WTC11 (cell line): ENCODE data around the gene ZNF488. TPM values are rescaled to one million over a fixed set of nuclear protein-coding genes. Genes with fewer than 3 reads are reported as not detected.

ENCODE experiments used
- ATAC-seq: fragments of 200-7000 bp; cut with Tn5 transposase; 2 replicates; pipeline ENCODE4 v1.10.0; 2021; ENCODE audit warnings: mild to moderate bottlenecking, moderate library complexity
- CTCF ChIA-PET: fragments of 300-600 bp; sonication (Branson Sonifier 250); formaldehyde crosslinking; loops from one replicate; lab custom pipeline; 2021; ENCODE audit warnings: antibody characterized with exemption; lab: Charles Lee
- POLR2A ChIA-PET: fragments of 350-600 bp; sonication (Branson Sonifier 250); formaldehyde crosslinking; loops from one replicate; lab custom pipeline; 2021; ENCODE audit warnings: antibody characterized with exemption; lab: Charles Lee
- DNase-seq: peaks from one replicate; pipeline ENCODE4 v3.0.0; 2021; ENCODE audit warnings: low spot score
- H3K27ac Mint-ChIP-seq: 2 replicates; pipeline ENCODE4 v1.8.0; 2021; ENCODE audit warnings: mixed read lengths
- H3K27me3 Mint-ChIP-seq: 2 replicates; pipeline ENCODE4 v1.8.0; 2021; ENCODE audit warnings: low read depth, mild to moderate bottlenecking, moderate library complexity, mixed read lengths
- H3K36me3 Mint-ChIP-seq: 2 replicates; pipeline ENCODE4 v1.8.0; 2021; ENCODE audit warnings: mixed read lengths
- H3K4me1 Mint-ChIP-seq: 2 replicates; pipeline ENCODE4 v1.8.0; 2022; ENCODE audit warnings: mixed read lengths
- H3K4me3 Mint-ChIP-seq: 2 replicates; pipeline ENCODE4 v1.8.0; 2021; ENCODE audit warnings: mild to moderate bottlenecking, moderate library complexity, mixed read lengths
- H3K9me3 Mint-ChIP-seq: 2 replicates; pipeline ENCODE4 v1.8.0; 2021; ENCODE audit warnings: mixed read lengths
- CBFB ChIP-seq: sonication (generic); formaldehyde crosslinking; IDR thresholded peaks from 2 replicates; pipeline ENCODE4 v1.8.1; 2022; ENCODE audit warnings: mild to moderate bottlenecking, low read depth, missing genetic modification reagents
- JAZF1 ChIP-seq: fragments of 250-450 bp; sonication (Bioruptor Pico); IDR thresholded peaks from 2 replicates; pipeline ENCODE4 v1.9.0; 2021; ENCODE audit warnings: moderate library complexity, mild to moderate bottlenecking, inconsistent platforms
- KAT7 ChIP-seq: sonication (generic); formaldehyde crosslinking; IDR thresholded peaks from 2 replicates; pipeline ENCODE4 v1.8.1; 2023; ENCODE audit warnings: missing genetic modification reagents, mild to moderate bottlenecking, borderline replicate concordance
- NR2C2 ChIP-seq: sonication (generic); formaldehyde crosslinking; IDR thresholded peaks from 2 replicates; pipeline ENCODE4 v1.8.0; 2022; ENCODE audit warnings: mild to moderate bottlenecking, missing genetic modification reagents
- PRRX2 ChIP-seq: fragments of 250-450 bp; sonication (Bioruptor Pico); IDR thresholded peaks from 2 replicates; pipeline ENCODE4 v1.8.0; 2021; ENCODE audit warnings: mild to moderate bottlenecking
- SMAD4 ChIP-seq: sonication (generic); formaldehyde crosslinking; IDR thresholded peaks from 2 replicates; pipeline ENCODE4 v1.8.0; 2022; ENCODE audit warnings: mild to moderate bottlenecking, missing genetic modification reagents
- SOX15 ChIP-seq: fragments of 250-450 bp; sonication (Bioruptor Pico); IDR thresholded peaks from 2 replicates; pipeline ENCODE4 v1.9.0; 2021; ENCODE audit warnings: mild to moderate bottlenecking
- TEAD4 ChIP-seq: sonication (generic); formaldehyde crosslinking; IDR thresholded peaks from 2 replicates; pipeline ENCODE4 v1.8.0; 2022; ENCODE audit warnings: mild to moderate bottlenecking, missing genetic modification reagents
- ZNF219 ChIP-seq: sonication (generic); formaldehyde crosslinking; IDR thresholded peaks from 2 replicates; pipeline ENCODE4 v1.8.0; 2023; ENCODE audit warnings: missing genetic modification reagents, mild to moderate bottlenecking, borderline replicate concordance
- ZNF263 ChIP-seq: sonication (generic); formaldehyde crosslinking; IDR thresholded peaks from 2 replicates; pipeline ENCODE4 v1.8.1; 2022; ENCODE audit warnings: low read depth, mild to moderate bottlenecking, moderate library complexity, missing genetic modification reagents
- ZNF317 ChIP-seq: sonication (generic); formaldehyde crosslinking; IDR thresholded peaks from 2 replicates; pipeline ENCODE4 v1.8.1; 2023; ENCODE audit warnings: low read depth, mild to moderate bottlenecking, moderate library complexity, missing genetic modification reagents, borderline replicate concordance
- total RNA-seq: library from RNA; stranded (reverse); gene quantifications from 3 replicates; pipeline ENCODE4 v1.2.3, GENCODE V29; 2021
- TF ChIP-seq, protein P1 (sequence below): sonication (generic); formaldehyde crosslinking; IDR thresholded peaks from 2 replicates; pipeline ENCODE4 v1.8.1; 2022; ENCODE audit warnings: mild to moderate bottlenecking, moderate library complexity, missing genetic modification reagents
- TF ChIP-seq, protein P2 (sequence below): sonication (generic); formaldehyde crosslinking; IDR thresholded peaks from 2 replicates; pipeline ENCODE4 v1.8.1; 2023; ENCODE audit warnings: mild to moderate bottlenecking, missing genetic modification reagents
- TF ChIP-seq, protein P3 (sequence below): sonication (generic); formaldehyde crosslinking; IDR thresholded peaks from 2 replicates; pipeline ENCODE4 v1.8.1; 2022; ENCODE audit warnings: low read depth, missing genetic modification reagents, borderline replicate concordance
- TF ChIP-seq, protein P4 (sequence below): sonication (generic); formaldehyde crosslinking; conservative IDR thresholded peaks from 2 replicates; pipeline ENCODE4 v1.8.1; 2023; ENCODE audit warnings: mild to moderate bottlenecking, low read depth, missing genetic modification reagents, moderate library complexity
- TF ChIP-seq, protein P5 (sequence below): sonication (generic); formaldehyde crosslinking; IDR thresholded peaks from 2 replicates; pipeline ENCODE4 v1.8.0; 2023; ENCODE audit warnings: mild to moderate bottlenecking, missing genetic modification reagents

ZNF488 gene
- total RNA-seq, 1 experiment from 2014 or later = 8.7 TPM

DNA sequence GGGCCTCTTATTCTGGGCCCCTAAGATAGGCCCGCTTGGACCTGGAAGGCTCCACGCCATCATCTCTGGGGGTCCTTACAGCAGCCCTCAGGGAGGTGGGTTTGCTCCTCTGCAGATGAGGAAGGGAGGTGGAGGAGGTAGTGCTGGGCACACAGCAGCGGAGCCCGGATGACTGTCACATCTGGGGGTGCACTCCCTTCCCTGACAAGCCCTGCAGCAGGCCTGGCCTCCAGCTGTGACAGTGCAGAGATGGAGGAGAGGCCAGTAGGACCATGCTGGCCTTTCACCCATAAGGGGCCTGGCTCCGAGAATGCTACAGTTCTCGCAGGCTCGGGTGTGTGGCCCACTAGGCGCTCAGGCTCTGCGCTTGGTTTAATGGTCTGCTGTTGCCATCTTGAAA, 52.6 kb downstream of the ZNF488 start (continued):
- TF ChIP-seq, protein P1, sequence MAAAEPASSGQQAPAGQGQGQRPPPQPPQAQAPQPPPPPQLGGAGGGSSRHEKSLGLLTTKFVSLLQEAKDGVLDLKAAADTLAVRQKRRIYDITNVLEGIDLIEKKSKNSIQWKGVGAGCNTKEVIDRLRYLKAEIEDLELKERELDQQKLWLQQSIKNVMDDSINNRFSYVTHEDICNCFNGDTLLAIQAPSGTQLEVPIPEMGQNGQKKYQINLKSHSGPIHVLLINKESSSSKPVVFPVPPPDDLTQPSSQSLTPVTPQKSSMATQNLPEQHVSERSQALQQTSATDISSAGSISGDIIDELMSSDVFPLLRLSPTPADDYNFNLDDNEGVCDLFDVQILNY (CRISPR knock-in tag) = no peak
- no peak for TF ChIP-seq KAT7
- no peak for TF ChIP-seq ZNF317 (CRISPR knock-in tag)
- TF ChIP-seq, protein P2, sequence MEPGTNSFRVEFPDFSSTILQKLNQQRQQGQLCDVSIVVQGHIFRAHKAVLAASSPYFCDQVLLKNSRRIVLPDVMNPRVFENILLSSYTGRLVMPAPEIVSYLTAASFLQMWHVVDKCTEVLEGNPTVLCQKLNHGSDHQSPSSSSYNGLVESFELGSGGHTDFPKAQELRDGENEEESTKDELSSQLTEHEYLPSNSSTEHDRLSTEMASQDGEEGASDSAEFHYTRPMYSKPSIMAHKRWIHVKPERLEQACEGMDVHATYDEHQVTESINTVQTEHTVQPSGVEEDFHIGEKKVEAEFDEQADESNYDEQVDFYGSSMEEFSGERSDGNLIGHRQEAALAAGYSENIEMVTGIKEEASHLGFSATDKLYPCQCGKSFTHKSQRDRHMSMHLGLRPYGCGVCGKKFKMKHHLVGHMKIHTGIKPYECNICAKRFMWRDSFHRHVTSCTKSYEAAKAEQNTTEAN (CRISPR knock-in tag) = no peak
- TF ChIP-seq, protein P3, sequence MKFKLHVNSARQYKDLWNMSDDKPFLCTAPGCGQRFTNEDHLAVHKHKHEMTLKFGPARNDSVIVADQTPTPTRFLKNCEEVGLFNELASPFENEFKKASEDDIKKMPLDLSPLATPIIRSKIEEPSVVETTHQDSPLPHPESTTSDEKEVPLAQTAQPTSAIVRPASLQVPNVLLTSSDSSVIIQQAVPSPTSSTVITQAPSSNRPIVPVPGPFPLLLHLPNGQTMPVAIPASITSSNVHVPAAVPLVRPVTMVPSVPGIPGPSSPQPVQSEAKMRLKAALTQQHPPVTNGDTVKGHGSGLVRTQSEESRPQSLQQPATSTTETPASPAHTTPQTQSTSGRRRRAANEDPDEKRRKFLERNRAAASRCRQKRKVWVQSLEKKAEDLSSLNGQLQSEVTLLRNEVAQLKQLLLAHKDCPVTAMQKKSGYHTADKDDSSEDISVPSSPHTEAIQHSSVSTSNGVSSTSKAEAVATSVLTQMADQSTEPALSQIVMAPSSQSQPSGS = no peak
- TF ChIP-seq NR2C2 (CRISPR knock-in tag) = no peak

DNA sequence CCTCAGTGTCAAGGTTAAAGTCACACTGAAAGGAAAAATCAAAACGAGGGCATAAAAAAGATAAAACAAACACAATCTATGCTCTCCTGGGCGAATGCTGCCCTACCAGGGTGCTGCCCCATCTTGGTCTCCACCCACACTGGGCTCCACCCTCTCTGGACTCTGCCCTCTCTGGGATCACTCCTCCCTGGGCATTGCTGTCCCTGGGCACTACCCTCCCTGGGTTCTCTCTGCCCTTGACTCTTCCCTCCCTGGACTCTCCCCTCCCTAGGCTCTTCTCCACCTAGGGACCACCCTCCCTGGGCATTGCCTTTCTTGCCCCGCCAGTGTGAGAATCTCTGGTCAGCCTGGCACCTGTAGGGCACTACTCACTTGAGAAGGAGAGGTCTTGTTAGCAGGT, 53.3 kb downstream of the ZNF488 start:
- Mint-ChIP-seq H3K36me3 (no peaks in the 10 kb centered on the region), H3K27ac (no peak overlapping the region), H3K27me3 (no peaks in the 10 kb centered on the region), H3K9me3 (peaks cover 17% of the 10 kb centered on the region), H3K4me1 (no peaks in the 10 kb centered on the region), H3K4me3 (no peak overlapping the region)
- no peak for TF ChIP-seq ZNF219 (CRISPR knock-in tag)
- TF ChIP-seq, protein P4, sequence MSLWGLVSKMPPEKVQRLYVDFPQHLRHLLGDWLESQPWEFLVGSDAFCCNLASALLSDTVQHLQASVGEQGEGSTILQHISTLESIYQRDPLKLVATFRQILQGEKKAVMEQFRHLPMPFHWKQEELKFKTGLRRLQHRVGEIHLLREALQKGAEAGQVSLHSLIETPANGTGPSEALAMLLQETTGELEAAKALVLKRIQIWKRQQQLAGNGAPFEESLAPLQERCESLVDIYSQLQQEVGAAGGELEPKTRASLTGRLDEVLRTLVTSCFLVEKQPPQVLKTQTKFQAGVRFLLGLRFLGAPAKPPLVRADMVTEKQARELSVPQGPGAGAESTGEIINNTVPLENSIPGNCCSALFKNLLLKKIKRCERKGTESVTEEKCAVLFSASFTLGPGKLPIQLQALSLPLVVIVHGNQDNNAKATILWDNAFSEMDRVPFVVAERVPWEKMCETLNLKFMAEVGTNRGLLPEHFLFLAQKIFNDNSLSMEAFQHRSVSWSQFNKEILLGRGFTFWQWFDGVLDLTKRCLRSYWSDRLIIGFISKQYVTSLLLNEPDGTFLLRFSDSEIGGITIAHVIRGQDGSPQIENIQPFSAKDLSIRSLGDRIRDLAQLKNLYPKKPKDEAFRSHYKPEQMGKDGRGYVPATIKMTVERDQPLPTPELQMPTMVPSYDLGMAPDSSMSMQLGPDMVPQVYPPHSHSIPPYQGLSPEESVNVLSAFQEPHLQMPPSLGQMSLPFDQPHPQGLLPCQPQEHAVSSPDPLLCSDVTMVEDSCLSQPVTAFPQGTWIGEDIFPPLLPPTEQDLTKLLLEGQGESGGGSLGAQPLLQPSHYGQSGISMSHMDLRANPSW (CRISPR knock-in tag) = no peak
- no peak for TF ChIP-seq PRRX2 (CRISPR knock-in tag)
- no peak for TF ChIP-seq ZNF263 (CRISPR knock-in tag)
- no peak for TF ChIP-seq SMAD4
- TF ChIP-seq, protein P5, sequence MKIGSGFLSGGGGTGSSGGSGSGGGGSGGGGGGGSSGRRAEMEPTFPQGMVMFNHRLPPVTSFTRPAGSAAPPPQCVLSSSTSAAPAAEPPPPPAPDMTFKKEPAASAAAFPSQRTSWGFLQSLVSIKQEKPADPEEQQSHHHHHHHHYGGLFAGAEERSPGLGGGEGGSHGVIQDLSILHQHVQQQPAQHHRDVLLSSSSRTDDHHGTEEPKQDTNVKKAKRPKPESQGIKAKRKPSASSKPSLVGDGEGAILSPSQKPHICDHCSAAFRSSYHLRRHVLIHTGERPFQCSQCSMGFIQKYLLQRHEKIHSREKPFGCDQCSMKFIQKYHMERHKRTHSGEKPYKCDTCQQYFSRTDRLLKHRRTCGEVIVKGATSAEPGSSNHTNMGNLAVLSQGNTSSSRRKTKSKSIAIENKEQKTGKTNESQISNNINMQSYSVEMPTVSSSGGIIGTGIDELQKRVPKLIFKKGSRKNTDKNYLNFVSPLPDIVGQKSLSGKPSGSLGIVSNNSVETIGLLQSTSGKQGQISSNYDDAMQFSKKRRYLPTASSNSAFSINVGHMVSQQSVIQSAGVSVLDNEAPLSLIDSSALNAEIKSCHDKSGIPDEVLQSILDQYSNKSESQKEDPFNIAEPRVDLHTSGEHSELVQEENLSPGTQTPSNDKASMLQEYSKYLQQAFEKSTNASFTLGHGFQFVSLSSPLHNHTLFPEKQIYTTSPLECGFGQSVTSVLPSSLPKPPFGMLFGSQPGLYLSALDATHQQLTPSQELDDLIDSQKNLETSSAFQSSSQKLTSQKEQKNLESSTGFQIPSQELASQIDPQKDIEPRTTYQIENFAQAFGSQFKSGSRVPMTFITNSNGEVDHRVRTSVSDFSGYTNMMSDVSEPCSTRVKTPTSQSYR (CRISPR knock-in tag) = no peak
- TF ChIP-seq TEAD4 (CRISPR knock-in tag) = no peak
- POLR2A ChIA-PET = no interaction called here
- CTCF ChIA-PET = interaction anchor here (1.9 kb wide), 1 partner anchor 10 kb away, joined by 9 read pairs; no protein-coding TSS in a partner anchor
- DNase-seq (no peak), ATAC-seq (no peak)

DNA sequence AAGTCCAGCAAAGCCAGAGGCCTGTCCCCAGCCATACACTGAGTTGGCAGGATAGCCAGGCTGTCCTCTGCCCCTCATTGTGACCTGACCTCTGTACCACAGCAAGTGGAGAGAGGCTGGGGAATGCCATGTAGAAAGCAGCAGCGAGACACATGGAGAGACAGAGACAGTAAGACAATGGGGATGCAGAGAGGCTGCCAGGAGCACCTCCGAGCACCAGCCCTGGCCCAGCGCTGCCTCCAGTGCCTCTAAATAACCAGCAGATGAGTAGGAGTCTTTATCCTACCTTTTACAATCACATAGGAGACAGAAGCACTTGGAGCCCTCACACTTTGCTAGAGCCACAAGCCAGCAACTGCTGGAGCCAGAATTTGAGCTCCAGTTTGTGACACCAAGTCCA, 53.7 kb downstream of the ZNF488 start:
- Mint-ChIP-seq H3K27me3 (no peaks in the 10 kb centered on the region), H3K9me3 (peaks cover 17% of the 10 kb centered on the region), H3K4me3 (no peak overlapping the region), H3K36me3 (no peaks in the 10 kb centered on the region)
- no peak for ATAC-seq
- TF ChIP-seq ZNF317 (CRISPR knock-in tag) (no peak), NR2C2 (CRISPR knock-in tag) (no peak), SOX15 (CRISPR knock-in tag) (no peak), JAZF1 (CRISPR knock-in tag) (no peak), CBFB (CRISPR knock-in tag) (no peak)
- TF ChIP-seq, protein P3 = no peak
- TF ChIP-seq, all 79 proteins: peak for 0
- DNase-seq = no peak
- ChIA-PET POLR2A (no interaction called here), CTCF (interaction anchor here (1.9 kb wide), 1 partner anchor 10 kb away, joined by 9 read pairs; no protein-coding TSS in a partner anchor)
- H3K4me1 Mint-ChIP-seq = no peaks in the 10 kb centered on the region
- H3K27ac Mint-ChIP-seq = 0 out of 2 replicates have a peak overlapping the region, but pooled peaks have one; percentile 57
